ENCODE results near the gene FTO.

GRCh38 chr16:53712065-53712464 is 8.1 kb downstream of the FTO start:
- no peak for TF ChIP-seq CBX2 (IDR thresholded peaks at IDR 0.05; ENCODE audit: borderline replicate concordance, low read depth)
- no peak for TF ChIP-seq REST (IDR thresholded peaks at IDR 0.05)
- no peak for TF ChIP-seq POLR2A (IDR thresholded peaks at IDR 0.05; ENCODE audit: low read length)
- TF ChIP-seq CTCF (IDR thresholded peaks at IDR 0.05), result no peak
- TF ChIP-seq, protein P1, sequence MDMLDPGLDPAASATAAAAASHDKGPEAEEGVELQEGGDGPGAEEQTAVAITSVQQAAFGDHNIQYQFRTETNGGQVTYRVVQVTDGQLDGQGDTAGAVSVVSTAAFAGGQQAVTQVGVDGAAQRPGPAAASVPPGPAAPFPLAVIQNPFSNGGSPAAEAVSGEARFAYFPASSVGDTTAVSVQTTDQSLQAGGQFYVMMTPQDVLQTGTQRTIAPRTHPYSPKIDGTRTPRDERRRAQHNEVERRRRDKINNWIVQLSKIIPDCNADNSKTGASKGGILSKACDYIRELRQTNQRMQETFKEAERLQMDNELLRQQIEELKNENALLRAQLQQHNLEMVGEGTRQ (IDR thresholded peaks at IDR 0.05), result no peak
- TF ChIP-seq CEBPB (IDR thresholded peaks at IDR 0.05), result no peak
- no peak for TF ChIP-seq MYC (IDR thresholded peaks at IDR 0.05; ENCODE audit: borderline replicate concordance, low read length)

All from A549 (cell line).